HepG2 (cell line): ENCODE data around the gene DNAJC21. TPM values are rescaled to one million over a fixed set of nuclear protein-coding genes. Genes with fewer than 3 reads are reported as not detected.

Experiments
- DPF2 ChIP-seq: sonication (generic); formaldehyde crosslinking; IDR thresholded peaks from 2 replicates; pipeline ENCODE4 v1.4.0; 2020; ENCODE audit warnings: mild to moderate bottlenecking, low read depth, missing genetic modification reagents, borderline replicate concordance
- GATAD1 ChIP-seq: IDR thresholded peaks from 2 replicates; pipeline ENCODE4 v1.6.1; 2016; ENCODE audit warnings: missing genetic modification reagents, missing compliant biosample characterization
- HES4 ChIP-seq: sonication (generic); formaldehyde crosslinking; IDR thresholded peaks from 2 replicates; pipeline ENCODE4 v1.9.0; 2021; ENCODE audit warnings: mild to moderate bottlenecking, missing genetic modification reagents, borderline replicate concordance
- HNRNPK ChIP-seq: fragments of 200-400 bp; formaldehyde crosslinking; IDR thresholded peaks from 2 replicates; pipeline ENCODE4 v1.6.1; 2018; ENCODE audit warnings: low read length, low read depth, moderate library complexity, mild to moderate bottlenecking; ENCODE audit not compliant: poor library complexity, severe bottlenecking
- KDM5A ChIP-seq: fragments of 200-600 bp; sonication (generic); IDR thresholded peaks from 2 replicates; pipeline ENCODE4 v1.7.0; 2018; ENCODE audit warnings: antibody characterized with exemption, mild to moderate bottlenecking, low read length, borderline replicate concordance
- KDM6A ChIP-seq: IDR thresholded peaks from 2 replicates; pipeline ENCODE4 v1.6.1; 2016; ENCODE audit warnings: low read depth
- NFATC3 ChIP-seq: sonication (generic); formaldehyde crosslinking; IDR thresholded peaks from 2 replicates; pipeline ENCODE4 v1.5.1; 2020; ENCODE audit warnings: mild to moderate bottlenecking, missing genetic modification reagents
- NFYB ChIP-seq: sonication (generic); formaldehyde crosslinking; IDR thresholded peaks from 2 replicates; pipeline ENCODE4 v1.4.0; 2020; ENCODE audit warnings: missing genetic modification reagents
- NR1H2 ChIP-seq: sonication (generic); formaldehyde crosslinking; IDR thresholded peaks from 2 replicates; pipeline ENCODE4 v1.8.1; 2022; ENCODE audit warnings: low read depth, missing genetic modification reagents, borderline replicate concordance
- NRL ChIP-seq: sonication (generic); formaldehyde crosslinking; IDR thresholded peaks from 2 replicates; pipeline ENCODE4 v1.5.0; 2020; ENCODE audit warnings: missing genetic modification reagents, mild to moderate bottlenecking, moderate library complexity, borderline replicate concordance
- ZNF24 ChIP-seq: fragments of 450-650 bp; IDR thresholded peaks from 2 replicates; pipeline ENCODE4 v1.6.1; 2017; ENCODE audit warnings: antibody characterized with exemption, mild to moderate bottlenecking
- ZNF33A ChIP-seq: sonication (generic); formaldehyde crosslinking; IDR thresholded peaks from 2 replicates; pipeline ENCODE4 v1.5.1; 2020; ENCODE audit warnings: missing genetic modification reagents, mild to moderate bottlenecking, moderate library complexity, borderline replicate concordance
- ZNF572 ChIP-seq: sonication (generic); formaldehyde crosslinking; IDR thresholded peaks from 2 replicates; pipeline ENCODE4 v1.5.1; 2020; ENCODE audit warnings: mild to moderate bottlenecking, missing genetic modification reagents
- ZSCAN31 ChIP-seq: sonication (generic); formaldehyde crosslinking; IDR thresholded peaks from 2 replicates; pipeline ENCODE4 v1.5.0; 2020; ENCODE audit warnings: low read depth, mild to moderate bottlenecking, missing genetic modification reagents
- polyA plus RNA-seq, 8 experiments: library from polyadenylated mRNA; depleted of rRNA in 3 of 8; stranded (reverse) in 7 of 8; unstranded in 1 of 8; fragments of >200 nt; fragmentation: Illumina TruSeq in 4 of 8; extraction: Trizol in 4 of 8; gene quantifications; 2 replicates each; pipeline versions ENCODE4 v1.2.1 to v1.2.3, GENCODE V29; 2011 to 2016; ENCODE audit warnings: low read depth in 4 of 8, missing spikeins in 1 of 8, mixed read lengths in 1 of 8; ENCODE audit not compliant: insufficient read depth in 1 of 8
- total RNA-seq, 5 experiments: library from RNA; depleted of rRNA; stranded (reverse); fragments of >200 nt; fragmentation: Illumina TruSeq; extraction: Trizol; gene quantifications; 2 replicates each; pipeline ENCODE4 v1.2.3, GENCODE V29; 2016; ENCODE audit warnings: low read depth in 1 of 5
- TF ChIP-seq, protein P1 (sequence below): sonication (generic); formaldehyde crosslinking; IDR thresholded peaks from one replicate; pipeline ENCODE4 v1.5.1; 2020; ENCODE audit warnings: mild to moderate bottlenecking, missing genetic modification reagents; ENCODE audit errors: not compliant biosample characterization
- TF ChIP-seq, protein P2 (sequence below): sonication (generic); formaldehyde crosslinking; IDR thresholded peaks from 2 replicates; pipeline ENCODE4 v1.4.0; 2020; ENCODE audit warnings: mild to moderate bottlenecking, missing genetic modification reagents, borderline replicate concordance

The DNAJC21 gene
- total and polyA plus RNA-seq, 2 of the 13 experiments (the other 11 are each of a cell fraction or from before 2014, with no cell fraction given), result 10.9 to 41.6 TPM

DNA sequence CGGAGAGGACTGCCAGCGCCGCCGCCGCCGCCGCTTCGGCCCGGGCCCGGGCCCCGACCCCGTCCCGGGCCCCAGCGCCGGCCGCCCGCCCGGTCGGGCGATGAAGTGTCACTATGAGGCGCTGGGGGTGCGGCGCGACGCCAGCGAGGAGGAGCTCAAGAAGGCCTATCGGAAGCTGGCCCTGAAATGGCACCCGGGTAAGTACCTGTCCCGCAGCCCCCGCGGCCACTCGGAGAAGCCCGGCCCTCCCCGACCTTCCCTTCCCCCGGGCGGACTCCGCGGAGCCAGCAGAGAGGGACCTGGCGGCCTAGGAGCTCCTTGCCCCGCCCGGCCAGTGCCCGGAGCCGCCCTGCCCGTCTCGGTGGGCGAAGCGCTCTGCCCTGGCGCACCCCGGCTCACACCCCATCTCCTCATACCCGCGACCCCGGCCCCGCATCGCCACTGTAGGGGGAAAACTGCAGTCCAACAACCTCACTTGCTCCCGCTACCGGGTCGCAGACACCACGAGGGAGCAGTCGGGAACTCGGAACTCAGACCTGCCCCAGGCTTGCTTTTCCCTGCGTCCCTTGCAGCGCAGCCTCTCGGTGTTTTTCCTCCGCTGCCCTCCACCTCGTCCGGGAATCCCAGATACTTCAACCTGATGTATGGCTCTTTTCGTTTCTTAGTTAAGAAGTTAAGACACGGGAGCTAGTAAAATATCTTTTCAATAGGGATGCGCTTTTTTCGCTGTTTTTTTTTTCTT lies 532 bp downstream of the DNAJC21 start (continued):
- TF ChIP-seq, protein P1, sequence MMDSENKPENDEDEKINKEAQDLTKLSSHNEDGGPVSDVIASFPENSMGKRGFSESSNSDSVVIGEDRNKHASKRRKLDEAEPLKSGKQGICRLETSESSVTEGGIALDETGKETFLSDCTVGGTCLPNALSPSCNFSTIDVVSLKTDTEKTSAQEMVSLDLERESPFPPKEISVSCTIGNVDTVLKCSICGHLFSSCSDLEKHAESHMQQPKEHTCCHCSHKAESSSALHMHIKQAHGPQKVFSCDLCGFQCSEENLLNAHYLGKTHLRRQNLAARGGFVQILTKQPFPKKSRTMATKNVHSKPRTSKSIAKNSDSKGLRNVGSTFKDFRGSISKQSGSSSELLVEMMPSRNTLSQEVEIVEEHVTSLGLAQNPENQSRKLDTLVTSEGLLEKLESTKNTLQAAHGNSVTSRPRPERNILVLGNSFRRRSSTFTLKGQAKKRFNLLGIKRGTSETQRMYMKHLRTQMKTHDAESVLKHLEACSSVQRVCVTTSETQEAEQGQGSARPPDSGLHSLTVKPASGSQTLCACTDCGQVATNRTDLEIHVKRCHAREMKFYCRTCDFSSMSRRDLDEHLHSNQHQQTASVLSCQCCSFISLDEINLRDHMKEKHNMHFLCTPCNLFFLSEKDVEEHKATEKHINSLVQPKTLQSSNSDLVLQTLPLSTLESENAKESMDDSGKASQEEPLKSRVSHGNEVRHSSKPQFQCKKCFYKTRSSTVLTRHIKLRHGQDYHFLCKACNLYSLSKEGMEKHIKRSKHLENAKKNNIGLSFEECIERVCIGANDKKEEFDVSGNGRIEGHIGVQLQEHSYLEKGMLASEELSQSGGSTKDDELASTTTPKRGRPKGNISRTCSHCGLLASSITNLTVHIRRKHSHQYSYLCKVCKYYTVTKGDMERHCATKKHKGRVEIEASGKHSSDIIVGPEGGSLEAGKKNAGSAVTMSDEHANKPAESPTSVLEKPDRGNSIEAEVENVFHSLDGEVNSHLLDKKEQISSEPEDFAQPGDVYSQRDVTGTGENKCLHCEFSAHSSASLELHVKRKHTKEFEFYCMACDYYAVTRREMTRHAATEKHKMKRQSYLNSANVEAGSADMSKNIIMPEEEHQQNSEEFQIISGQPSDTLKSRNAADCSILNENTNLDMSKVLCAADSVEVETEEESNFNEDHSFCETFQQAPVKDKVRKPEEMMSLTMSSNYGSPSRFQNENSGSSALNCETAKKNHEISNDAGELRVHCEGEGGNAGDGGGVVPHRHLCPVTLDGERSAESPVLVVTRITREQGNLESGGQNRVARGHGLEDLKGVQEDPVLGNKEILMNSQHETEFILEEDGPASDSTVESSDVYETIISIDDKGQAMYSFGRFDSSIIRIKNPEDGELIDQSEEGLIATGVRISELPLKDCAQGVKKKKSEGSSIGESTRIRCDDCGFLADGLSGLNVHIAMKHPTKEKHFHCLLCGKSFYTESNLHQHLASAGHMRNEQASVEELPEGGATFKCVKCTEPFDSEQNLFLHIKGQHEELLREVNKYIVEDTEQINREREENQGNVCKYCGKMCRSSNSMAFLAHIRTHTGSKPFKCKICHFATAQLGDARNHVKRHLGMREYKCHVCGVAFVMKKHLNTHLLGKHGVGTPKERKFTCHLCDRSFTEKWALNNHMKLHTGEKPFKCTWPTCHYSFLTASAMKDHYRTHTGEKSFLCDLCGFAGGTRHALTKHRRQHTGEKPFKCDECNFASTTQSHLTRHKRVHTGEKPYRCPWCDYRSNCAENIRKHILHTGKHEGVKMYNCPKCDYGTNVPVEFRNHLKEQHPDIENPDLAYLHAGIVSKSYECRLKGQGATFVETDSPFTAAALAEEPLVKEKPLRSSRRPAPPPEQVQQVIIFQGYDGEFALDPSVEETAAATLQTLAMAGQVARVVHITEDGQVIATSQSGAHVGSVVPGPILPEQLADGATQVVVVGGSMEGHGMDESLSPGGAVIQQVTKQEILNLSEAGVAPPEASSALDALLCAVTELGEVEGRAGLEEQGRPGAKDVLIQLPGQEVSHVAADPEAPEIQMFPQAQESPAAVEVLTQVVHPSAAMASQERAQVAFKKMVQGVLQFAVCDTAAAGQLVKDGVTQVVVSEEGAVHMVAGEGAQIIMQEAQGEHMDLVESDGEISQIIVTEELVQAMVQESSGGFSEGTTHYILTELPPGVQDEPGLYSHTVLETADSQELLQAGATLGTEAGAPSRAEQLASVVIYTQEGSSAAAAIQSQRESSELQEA (CRISPR knock-in tag), result peak; percentile 60
- no peak for TF ChIP-seq KDM6A (CRISPR knock-in tag)
- no peak for TF ChIP-seq NFATC3 (CRISPR knock-in tag)
- TF ChIP-seq NR1H2 (CRISPR knock-in tag), result no peak
- no peak for TF ChIP-seq DPF2 (CRISPR knock-in tag)
- TF ChIP-seq HES4, result no peak
- TF ChIP-seq ZNF572, result no peak
- peak; percentile 52; the same call in 1 of the 2 replicates for TF ChIP-seq KDM5A
- TF ChIP-seq ZNF33A (CRISPR knock-in tag), result no peak
- 0 out of 2 replicates have a peak, but pooled peaks have one; percentile 54 for TF ChIP-seq NRL
- TF ChIP-seq NFYB (CRISPR knock-in tag), result 0 out of 2 replicates have a peak, but pooled peaks have one; percentile 6
- TF ChIP-seq, protein P2, sequence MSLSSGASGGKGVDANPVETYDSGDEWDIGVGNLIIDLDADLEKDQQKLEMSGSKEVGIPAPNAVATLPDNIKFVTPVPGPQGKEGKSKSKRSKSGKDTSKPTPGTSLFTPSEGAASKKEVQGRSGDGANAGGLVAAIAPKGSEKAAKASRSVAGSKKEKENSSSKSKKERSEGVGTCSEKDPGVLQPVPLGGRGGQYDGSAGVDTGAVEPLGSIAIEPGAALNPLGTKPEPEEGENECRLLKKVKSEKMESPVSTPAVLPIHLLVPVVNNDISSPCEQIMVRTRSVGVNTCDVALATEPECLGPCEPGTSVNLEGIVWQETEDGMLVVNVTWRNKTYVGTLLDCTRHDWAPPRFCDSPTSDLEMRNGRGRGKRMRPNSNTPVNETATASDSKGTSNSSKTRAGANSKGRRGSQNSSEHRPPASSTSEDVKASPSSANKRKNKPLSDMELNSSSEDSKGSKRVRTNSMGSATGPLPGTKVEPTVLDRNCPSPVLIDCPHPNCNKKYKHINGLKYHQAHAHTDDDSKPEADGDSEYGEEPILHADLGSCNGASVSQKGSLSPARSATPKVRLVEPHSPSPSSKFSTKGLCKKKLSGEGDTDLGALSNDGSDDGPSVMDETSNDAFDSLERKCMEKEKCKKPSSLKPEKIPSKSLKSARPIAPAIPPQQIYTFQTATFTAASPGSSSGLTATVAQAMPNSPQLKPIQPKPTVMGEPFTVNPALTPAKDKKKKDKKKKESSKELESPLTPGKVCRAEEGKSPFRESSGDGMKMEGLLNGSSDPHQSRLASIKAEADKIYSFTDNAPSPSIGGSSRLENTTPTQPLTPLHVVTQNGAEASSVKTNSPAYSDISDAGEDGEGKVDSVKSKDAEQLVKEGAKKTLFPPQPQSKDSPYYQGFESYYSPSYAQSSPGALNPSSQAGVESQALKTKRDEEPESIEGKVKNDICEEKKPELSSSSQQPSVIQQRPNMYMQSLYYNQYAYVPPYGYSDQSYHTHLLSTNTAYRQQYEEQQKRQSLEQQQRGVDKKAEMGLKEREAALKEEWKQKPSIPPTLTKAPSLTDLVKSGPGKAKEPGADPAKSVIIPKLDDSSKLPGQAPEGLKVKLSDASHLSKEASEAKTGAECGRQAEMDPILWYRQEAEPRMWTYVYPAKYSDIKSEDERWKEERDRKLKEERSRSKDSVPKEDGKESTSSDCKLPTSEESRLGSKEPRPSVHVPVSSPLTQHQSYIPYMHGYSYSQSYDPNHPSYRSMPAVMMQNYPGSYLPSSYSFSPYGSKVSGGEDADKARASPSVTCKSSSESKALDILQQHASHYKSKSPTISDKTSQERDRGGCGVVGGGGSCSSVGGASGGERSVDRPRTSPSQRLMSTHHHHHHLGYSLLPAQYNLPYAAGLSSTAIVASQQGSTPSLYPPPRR, result peak; percentile 47; the same call in 1 of the 2 replicates
- TF ChIP-seq GATAD1 (CRISPR knock-in tag), result 0 out of 2 replicates have a peak, but pooled peaks have one; percentile 39
- TF ChIP-seq ZSCAN31 (CRISPR knock-in tag), result peak; percentile 46
- no peak for TF ChIP-seq ZNF24
- no peak for TF ChIP-seq HNRNPK
